ENCODE measurements around the gene CACNA2D3.

- TF ChIP-seq, protein P1, sequence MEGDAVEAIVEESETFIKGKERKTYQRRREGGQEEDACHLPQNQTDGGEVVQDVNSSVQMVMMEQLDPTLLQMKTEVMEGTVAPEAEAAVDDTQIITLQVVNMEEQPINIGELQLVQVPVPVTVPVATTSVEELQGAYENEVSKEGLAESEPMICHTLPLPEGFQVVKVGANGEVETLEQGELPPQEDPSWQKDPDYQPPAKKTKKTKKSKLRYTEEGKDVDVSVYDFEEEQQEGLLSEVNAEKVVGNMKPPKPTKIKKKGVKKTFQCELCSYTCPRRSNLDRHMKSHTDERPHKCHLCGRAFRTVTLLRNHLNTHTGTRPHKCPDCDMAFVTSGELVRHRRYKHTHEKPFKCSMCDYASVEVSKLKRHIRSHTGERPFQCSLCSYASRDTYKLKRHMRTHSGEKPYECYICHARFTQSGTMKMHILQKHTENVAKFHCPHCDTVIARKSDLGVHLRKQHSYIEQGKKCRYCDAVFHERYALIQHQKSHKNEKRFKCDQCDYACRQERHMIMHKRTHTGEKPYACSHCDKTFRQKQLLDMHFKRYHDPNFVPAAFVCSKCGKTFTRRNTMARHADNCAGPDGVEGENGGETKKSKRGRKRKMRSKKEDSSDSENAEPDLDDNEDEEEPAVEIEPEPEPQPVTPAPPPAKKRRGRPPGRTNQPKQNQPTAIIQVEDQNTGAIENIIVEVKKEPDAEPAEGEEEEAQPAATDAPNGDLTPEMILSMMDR (IDR thresholded peaks at IDR 0.05) = no peak
- no peak for TF ChIP-seq ZFX (IDR thresholded peaks at IDR 0.05; ENCODE audit: borderline replicate concordance)
Observed at GRCh38 chr3:54756330-54756731, 634.0 kb downstream of the CACNA2D3 start.
